Testis (tissue), 2 donors: ENCODE measurements around the gene FAM78A.

ENCODE experiments used
- POLR2A ChIP-seq: fragments of 450-650 bp; IDR thresholded peaks from one replicate; pipeline ENCODE4 v1.6.1; 2017; ENCODE audit warnings: antibody characterized with exemption, mild to moderate bottlenecking, moderate library complexity
- TF ChIP-seq, protein P1 (sequence below), 3 experiments: fragments of 450-650 bp in 2 of 3; fragments of 200-600 bp in 1 of 3; sonication (generic) in 1 of 3; IDR thresholded peaks; one replicate each; pipeline ENCODE4 v1.5.1; 2016 to 2019; ENCODE audit warnings: antibody characterized with exemption in 3 of 3, mild to moderate bottlenecking in 2 of 3, moderate library complexity in 1 of 3

DNA sequence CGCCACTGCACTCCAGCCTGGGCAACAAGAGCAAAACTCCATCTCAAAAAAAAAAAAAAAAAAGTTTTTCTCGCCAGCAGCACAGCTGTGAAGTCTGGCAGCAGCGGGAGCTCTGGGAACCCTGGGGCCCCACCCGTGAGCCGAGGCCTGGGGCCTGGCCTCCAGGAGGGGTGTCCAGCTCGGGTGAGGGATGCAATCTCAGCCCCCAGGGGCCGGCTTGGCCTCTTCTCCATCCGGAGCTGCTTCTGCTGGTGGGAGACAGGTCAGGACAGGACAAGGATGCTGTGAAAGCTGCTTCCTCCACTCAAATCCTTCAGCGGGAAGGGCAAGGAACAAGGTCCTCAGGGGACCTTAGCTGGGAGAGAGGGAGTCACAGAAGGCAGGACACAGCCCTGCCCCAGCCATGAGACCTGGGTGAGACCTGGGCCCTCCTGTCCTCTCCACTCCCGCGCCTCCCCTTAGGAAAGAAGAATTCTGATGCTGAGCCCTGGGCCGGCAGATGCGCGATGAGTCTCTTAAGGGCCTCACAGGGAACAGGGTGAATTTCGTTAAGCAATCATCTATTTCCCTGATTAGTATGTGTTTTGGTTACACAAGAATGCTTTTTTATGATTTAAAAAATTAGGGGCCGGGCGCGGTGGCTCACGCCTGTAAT lies 43.8 kb upstream of the FAM78A start:
- TF ChIP-seq, protein P1, sequence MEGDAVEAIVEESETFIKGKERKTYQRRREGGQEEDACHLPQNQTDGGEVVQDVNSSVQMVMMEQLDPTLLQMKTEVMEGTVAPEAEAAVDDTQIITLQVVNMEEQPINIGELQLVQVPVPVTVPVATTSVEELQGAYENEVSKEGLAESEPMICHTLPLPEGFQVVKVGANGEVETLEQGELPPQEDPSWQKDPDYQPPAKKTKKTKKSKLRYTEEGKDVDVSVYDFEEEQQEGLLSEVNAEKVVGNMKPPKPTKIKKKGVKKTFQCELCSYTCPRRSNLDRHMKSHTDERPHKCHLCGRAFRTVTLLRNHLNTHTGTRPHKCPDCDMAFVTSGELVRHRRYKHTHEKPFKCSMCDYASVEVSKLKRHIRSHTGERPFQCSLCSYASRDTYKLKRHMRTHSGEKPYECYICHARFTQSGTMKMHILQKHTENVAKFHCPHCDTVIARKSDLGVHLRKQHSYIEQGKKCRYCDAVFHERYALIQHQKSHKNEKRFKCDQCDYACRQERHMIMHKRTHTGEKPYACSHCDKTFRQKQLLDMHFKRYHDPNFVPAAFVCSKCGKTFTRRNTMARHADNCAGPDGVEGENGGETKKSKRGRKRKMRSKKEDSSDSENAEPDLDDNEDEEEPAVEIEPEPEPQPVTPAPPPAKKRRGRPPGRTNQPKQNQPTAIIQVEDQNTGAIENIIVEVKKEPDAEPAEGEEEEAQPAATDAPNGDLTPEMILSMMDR (IDR thresholded peaks at IDR 0.05) = no peak
- TF ChIP-seq POLR2A = no peak
